SIG-M5 (cell line): ENCODE data around the gene ANO10.
"Not testable (repeated sequence)": the region's sequence is repeated elsewhere in the genome, so short reads cannot be mapped to it uniquely, and the experiment has no call there.

Experiments
- DNase-seq: peaks from one replicate; lab custom pipeline; 2025; lab: John Stamatoyannopoulos, UW

The ANO10 gene

DNA sequence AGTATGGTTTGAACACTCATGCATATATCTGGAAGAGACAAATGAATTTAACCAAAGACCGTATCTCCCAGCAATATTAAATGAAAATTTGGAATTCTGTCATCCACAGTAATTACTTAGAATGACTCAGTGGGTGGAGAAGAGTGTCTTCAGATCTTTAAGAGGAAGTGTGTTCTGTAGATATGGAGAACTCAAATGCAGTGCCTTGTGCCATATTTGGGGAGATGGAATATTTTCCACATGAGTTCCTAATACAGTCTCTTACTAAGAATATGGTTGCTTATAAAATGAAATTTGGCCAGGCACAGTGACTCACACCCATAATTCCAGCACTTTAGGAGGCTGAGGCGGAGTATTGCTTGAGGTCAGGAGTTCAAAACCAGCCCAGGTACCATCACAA is 40.5 kb downstream of the ANO10 start:
- no peak for DNase-seq

DNA sequence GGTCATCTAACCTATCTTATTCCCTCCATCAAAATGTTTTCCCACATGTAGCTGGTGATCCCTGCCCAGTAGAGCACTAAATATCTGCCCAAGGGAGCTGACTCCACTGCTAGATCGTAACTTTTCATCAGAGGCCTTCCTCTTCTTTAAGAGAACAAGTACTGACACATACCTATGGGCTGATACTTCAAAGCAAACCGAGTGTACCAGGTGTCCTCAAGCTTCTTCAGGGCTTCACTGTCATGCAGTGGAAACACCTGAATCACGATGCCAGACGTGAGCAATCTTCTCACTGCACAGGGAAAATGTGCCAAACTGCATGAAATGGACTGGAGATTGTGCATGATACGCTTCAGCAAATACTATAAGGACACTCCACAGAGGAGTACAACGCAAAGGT is 41.6 kb downstream of the ANO10 start:
- no peak for DNase-seq

GRCh38 chr3:43573576-43573975 is 48.2 kb downstream of the ANO10 start:
- no peak for DNase-seq

DNA sequence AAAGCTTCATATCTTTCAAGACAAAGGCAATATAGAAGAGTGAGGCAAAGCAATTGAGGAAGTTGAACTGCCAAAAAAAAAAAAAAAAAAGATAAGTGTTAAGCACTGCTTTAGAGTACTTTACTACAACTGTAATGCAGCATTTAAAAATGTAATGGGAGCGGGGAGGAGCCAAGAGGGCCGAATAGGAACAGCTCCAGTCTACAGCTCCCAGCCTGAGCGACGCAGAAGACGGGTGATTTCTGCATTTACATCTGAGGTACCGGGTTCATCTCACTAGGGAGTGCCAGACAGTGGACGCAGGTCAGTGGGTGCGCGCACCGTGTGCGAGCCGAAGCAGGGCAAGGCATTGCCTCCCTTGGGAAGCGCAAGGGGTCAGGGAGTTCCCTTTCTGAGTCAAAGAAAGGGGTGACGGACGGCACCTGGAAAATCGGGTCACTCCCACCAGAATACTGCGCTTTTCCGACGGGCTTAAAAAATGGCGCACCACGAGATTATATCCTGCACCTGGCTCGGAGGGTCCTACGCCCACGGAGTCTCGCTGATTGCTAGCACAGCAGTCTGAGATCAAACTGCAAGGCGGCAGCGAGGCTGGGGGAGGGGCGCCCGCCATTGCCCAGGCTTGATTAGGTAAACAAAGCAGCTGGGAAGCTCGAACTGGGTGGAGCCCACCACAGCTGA is 56.0 kb downstream of the ANO10 start:
- DNase-seq, result not testable (repeated sequence)

- DNase-seq, result no peak
Measured at GRCh38 chr3:43559961-43560360, 61.9 kb downstream of the ANO10 start.

- DNase-seq, result no peak
Measured at GRCh38 chr3:43558171-43558570, 63.6 kb downstream of the ANO10 start.

- DNase-seq, result no peak
Measured at GRCh38 chr3:43549626-43550290, 72.1 kb downstream of the ANO10 start.

DNA sequence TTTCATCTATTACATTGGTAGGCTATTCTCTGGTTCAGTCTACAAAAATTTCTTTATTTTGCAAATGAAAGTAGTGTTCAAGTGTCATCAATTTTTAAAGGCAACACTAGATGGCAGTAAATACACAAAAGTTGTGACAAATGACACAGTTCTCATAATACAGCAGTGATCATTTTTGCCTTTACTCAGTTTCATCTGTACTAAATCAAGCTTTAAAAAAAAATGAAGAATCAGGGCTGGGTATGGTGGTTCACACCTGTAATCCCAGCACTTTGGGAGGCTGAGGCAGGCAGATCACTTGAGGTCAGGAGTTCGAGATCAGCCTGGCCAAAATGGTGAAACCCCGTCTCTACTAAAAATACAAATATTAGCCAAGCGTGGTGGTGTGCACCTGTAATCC is 77.5 kb downstream of the ANO10 start:
- DNase-seq, result not testable (repeated sequence)

- DNase-seq, result no peak
Measured at GRCh38 chr3:43542328-43543043, 79.3 kb downstream of the ANO10 start.

DNA sequence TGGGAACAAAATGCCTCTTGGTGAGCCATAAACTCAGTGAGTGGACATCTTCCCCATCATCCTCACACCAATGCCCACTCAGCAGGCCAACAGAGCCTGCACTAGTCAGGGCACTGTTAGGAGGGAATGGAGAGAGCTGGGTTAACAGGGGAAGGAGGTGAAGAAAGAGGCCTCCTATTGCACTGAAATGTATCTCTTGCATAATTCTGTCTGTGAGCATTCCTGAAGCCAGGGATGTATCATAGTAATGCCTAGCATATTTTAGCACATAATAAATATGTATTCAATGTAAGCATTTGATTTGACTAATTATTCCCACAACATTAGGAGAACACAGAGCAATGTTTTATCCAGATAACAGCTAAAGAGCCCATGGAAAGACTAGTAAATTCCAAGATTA is 81.2 kb downstream of the ANO10 start:
- no peak for DNase-seq

DNA sequence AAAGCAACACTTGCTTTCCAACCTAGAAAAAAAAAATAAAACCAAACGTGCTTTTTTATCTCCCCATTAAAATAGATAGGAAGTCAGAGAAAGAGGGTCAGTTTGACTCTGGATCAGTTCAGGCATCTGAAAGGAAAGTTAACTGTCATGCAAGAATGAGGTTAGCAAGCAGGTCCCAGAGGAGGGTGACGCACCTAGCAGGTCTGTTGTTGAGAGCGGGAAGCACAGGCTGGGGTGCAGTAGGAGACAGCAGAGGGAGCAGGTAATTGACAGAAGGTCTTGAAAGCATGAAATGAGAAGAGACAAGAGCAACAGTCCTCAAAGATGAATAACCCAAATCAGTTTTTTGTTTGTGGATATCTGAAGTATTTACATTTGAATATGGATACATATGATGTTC is 82.5 kb downstream of the ANO10 start:
- no peak for DNase-seq

DNA sequence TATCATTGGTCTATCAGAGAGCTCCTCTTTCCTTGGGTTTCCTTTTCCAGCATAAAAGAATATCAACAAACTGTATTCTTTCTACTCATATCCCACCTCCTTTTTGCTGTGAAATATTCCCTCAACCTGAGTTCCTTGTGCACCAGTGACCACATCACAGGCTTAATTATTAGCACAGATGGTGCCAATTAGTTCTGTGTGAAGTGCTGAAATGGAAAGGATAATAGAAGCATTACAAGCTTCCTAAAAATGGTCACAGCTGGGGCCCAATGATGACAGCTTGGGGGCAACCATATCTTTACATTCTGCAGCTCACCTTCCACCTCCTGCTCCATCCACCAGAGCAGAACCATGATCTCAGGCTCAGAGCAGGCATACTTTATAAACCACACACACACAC is 84.6 kb downstream of the ANO10 start:
- no peak for DNase-seq

GRCh38 chr3:43534675-43535074 is 87.1 kb downstream of the ANO10 start:
- no peak for DNase-seq

GRCh38 chr3:43533009-43533408 is 88.8 kb downstream of the ANO10 start:
- DNase-seq, result no peak

- no peak for DNase-seq
Measured at GRCh38 chr3:43531835-43532234, 90.0 kb downstream of the ANO10 start.

DNA sequence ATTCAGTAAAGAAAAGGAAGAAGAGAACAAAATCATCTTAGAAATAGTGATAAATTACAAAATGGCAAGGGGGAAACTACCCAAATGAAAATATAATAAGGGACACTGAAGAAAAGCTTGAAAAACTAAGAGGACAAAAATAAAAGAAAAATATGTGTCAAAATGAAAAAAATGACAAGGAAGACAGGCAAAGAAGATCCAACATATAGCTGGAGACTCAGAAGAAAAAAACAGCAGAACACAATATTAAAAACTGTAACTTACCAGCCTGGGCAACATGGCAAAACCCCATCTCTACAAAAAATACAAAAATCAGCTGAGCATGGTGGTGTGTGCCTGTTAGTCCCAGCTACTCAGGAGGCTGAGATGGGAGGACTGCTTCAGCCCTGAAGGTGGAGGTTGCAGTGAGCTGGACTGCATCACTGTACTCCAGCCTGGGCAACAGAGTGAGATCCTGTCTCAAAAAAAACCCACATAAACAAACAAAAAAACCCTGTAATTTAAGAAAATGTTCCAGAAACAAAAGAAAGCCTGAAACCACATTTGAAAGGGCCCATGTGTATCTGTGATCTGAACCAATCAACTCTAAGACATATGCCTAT is 93.2 kb downstream of the ANO10 start:
- no peak for DNase-seq

GRCh38 chr3:43526956-43527355 is 94.9 kb downstream of the ANO10 start:
- DNase-seq, result no peak

DNA sequence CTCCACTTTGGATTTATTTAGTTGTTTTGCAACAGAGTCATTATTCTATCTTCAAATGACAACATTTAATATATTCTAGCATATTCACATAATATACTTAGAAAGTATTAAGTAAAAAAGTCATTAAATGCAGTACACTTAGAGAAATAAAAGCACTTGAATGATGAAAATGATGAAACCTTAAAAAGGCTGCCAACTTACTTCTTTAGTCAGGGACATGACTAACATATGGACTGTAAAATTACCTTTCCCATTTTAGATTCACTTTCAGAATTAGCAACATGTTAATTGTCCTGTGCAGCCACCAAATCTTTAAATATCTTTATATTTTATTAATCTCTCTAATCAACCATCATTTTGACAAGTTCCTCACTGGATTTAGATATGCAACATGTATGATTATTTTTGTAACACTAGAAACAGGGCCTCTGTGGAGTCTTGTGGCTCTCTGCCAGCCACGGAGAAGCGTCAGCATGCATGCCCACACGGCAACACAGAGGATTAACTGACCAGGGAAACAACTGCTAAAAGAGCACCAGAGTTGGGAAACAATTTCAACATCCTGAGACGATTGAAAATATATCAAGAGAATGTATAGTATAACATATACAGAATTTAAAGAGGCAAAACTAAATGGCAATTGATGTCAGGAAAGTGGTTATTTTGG is 95.7 kb downstream of the ANO10 start:
- no peak for DNase-seq

GRCh38 chr3:43525386-43525785 is 96.4 kb downstream of the ANO10 start:
- no peak for DNase-seq

DNA sequence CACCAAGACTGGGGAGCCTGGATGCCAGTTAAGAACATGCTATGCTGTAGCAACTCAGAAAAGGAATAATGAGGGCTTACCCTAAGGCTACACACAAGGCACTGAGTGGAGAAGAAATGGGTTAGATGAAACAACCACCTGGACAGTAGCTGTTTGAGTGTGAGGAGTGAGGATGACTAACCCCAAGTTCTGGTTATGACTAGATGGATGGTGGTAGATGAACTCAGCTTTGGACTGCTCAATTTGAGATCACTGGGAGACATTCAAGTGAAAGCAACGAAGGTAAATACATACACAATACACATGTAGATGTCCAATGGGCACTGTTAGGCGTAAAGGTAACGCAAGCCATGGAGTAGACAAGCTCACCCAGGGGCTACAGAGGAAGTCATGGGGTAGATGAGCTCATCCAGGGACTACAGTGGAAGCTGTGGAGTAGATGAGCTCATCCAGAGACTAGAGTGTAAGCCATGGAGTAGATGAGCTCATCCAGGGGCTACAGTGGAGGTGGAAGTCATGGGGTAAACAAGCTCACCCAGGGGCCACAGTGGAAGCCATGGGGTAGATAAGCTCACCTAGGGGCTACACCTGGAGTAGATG is 98.3 kb downstream of the ANO10 start:
- no peak for DNase-seq

- no peak for DNase-seq
Measured at GRCh38 chr3:43522727-43523362, 99.0 kb downstream of the ANO10 start.
